Neural cell (in vitro differentiated cells): Measurements from ENCODE around the gene CPE. TPM values are rescaled to one million over a fixed set of nuclear protein-coding genes. Genes with fewer than 3 reads are reported as not detected.

Source experiments
- H2AFZ ChIP-seq: fragments of 200-600, 300-800 bp; sonication (generic), shearing (Covaris generic); 2 replicates; pipeline ENCODE4 v1.6.0; 2014; ENCODE audit warnings: low read depth, mild to moderate bottlenecking, antibody characterized with exemption, low read length, moderate library complexity
- H3F3A ChIP-seq: fragments of 200-600 bp; shearing (Covaris generic); 2 replicates; pipeline ENCODE4 v1.6.1; 2016; ENCODE audit warnings: mild to moderate bottlenecking, moderate library complexity, mixed read lengths, antibody characterized with exemption, low read length; ENCODE audit not compliant: insufficient read depth, poor library complexity, severe bottlenecking
- H3K27ac ChIP-seq: fragments of 200-600, 300-800 bp; sonication (generic), shearing (Covaris generic); 2 replicates; pipeline ENCODE4 v1.5.1; 2014; ENCODE audit warnings: mild to moderate bottlenecking, low read length, moderate library complexity
- H3K27me3 ChIP-seq: fragments of 300-800, 200-600 bp; sonication (generic), shearing (Covaris generic); 2 replicates; pipeline ENCODE4 v1.6.0; 2014; ENCODE audit warnings: mild to moderate bottlenecking, low read depth, low read length, moderate library complexity; ENCODE audit not compliant: insufficient read depth
- H3K36me3 ChIP-seq: fragments of 300-800, 200-600 bp; sonication (generic), shearing (Covaris generic); 2 replicates; pipeline ENCODE4 v1.5.1; 2014; ENCODE audit warnings: mild to moderate bottlenecking, antibody characterized with exemption, low read length, moderate library complexity; ENCODE audit not compliant: insufficient read depth
- H3K4me2 ChIP-seq: fragments of 300-800, 200-600 bp; sonication (generic), shearing (Covaris generic); 2 replicates; pipeline ENCODE4 v1.6.0; 2014; ENCODE audit warnings: mild to moderate bottlenecking, low read length
- H3K4me3 ChIP-seq: fragments of 300-800, 200-600 bp; sonication (generic), shearing (Covaris generic); 2 replicates; pipeline ENCODE4 v1.5.1; 2014; ENCODE audit warnings: mild to moderate bottlenecking, low read length, moderate library complexity
- H3K79me2 ChIP-seq: fragments of 200-600 bp; shearing (Covaris generic); replicated peaks from 2 replicates; pipeline ENCODE4 v1.6.0; 2014; ENCODE audit warnings: mild to moderate bottlenecking, low read length, moderate library complexity; ENCODE audit not compliant: insufficient read depth
- H3K9ac ChIP-seq: fragments of 300-800, 200-600 bp; sonication (generic), shearing (Covaris generic); 2 replicates; pipeline ENCODE4 v1.6.1; 2016; ENCODE audit warnings: mild to moderate bottlenecking, low read length, mixed read lengths
- H3K9me2 ChIP-seq: fragments of 200-600 bp; shearing (Covaris generic); 2 replicates; pipeline ENCODE4 v1.6.1; 2016; ENCODE audit warnings: mild to moderate bottlenecking, low read length, mixed read lengths; ENCODE audit not compliant: insufficient read depth
- H3K9me3 ChIP-seq: fragments of 200-600, 300-800 bp; sonication (generic), shearing (Covaris generic); 2 replicates; pipeline ENCODE4 v1.6.1; 2016; ENCODE audit warnings: mild to moderate bottlenecking, mixed run types, low read length, moderate library complexity, mixed read lengths
- H4K20me1 ChIP-seq: fragments of 200-600 bp; shearing (Covaris generic); 2 replicates; pipeline ENCODE4 v1.6.1; 2016; ENCODE audit warnings: mild to moderate bottlenecking, mixed run types; ENCODE audit not compliant: insufficient read depth
- EP300 ChIP-seq: fragments of 450-650 bp; conservative IDR thresholded peaks from 2 replicates; pipeline ENCODE4 v1.6.1; 2014; ENCODE audit warnings: antibody characterized with exemption, mild to moderate bottlenecking, moderate library complexity; ENCODE audit not compliant: poor library complexity, severe bottlenecking
- EZH2 ChIP-seq: fragments of 200-600, 300-800 bp; shearing (Covaris generic), sonication (generic); IDR thresholded peaks from 2 replicates; pipeline ENCODE4 v1.6.1; 2014; ENCODE audit warnings: antibody characterized with exemption, low read length, borderline replicate concordance, mild to moderate bottlenecking; ENCODE audit not compliant: insufficient read depth, poor library complexity, severe bottlenecking
- MXI1 ChIP-seq: fragments of 450-650 bp; conservative IDR thresholded peaks from 2 replicates; pipeline ENCODE4 v1.6.1; 2014; ENCODE audit warnings: antibody characterized with exemption, mild to moderate bottlenecking; ENCODE audit not compliant: poor library complexity, severe bottlenecking
- POLR2AphosphoS5 ChIP-seq: IDR thresholded peaks from 2 replicates; pipeline ENCODE4 v1.6.1; 2012
- RAD21 ChIP-seq: fragments of 450-650 bp; conservative IDR thresholded peaks from 2 replicates; pipeline ENCODE4 v1.6.1; 2014; ENCODE audit warnings: antibody characterized with exemption, mild to moderate bottlenecking, moderate library complexity
- SMC3 ChIP-seq: fragments of 450-650 bp; conservative IDR thresholded peaks from 2 replicates; pipeline ENCODE4 v1.6.1; 2014; ENCODE audit warnings: antibody characterized with exemption, mild to moderate bottlenecking, moderate library complexity; ENCODE audit not compliant: poor library complexity
- TAF1 ChIP-seq: IDR thresholded peaks from 2 replicates; pipeline ENCODE4 v1.6.1; 2012; ENCODE audit warnings: low read depth
- polyA plus RNA-seq: library from polyadenylated mRNA; depleted of rRNA; stranded (reverse); fragments of >200 nt; gene quantifications from 2 replicates; pipeline ENCODE4 v1.2.3, GENCODE V29; 2014
- TF ChIP-seq, protein P1 (sequence below): IDR thresholded peaks from 2 replicates; pipeline ENCODE4 v1.6.1; 2012; ENCODE audit warnings: borderline replicate concordance
- TF ChIP-seq, protein P2 (sequence below): fragments of 450-650 bp; IDR thresholded peaks from 2 replicates; pipeline ENCODE4 v1.5.1; 2014; ENCODE audit warnings: antibody characterized with exemption, mild to moderate bottlenecking, moderate library complexity; ENCODE audit not compliant: poor library complexity, severe bottlenecking

The CPE gene
- polyA plus RNA-seq, 1 donor from 2014 or later = 678 TPM

DNA sequence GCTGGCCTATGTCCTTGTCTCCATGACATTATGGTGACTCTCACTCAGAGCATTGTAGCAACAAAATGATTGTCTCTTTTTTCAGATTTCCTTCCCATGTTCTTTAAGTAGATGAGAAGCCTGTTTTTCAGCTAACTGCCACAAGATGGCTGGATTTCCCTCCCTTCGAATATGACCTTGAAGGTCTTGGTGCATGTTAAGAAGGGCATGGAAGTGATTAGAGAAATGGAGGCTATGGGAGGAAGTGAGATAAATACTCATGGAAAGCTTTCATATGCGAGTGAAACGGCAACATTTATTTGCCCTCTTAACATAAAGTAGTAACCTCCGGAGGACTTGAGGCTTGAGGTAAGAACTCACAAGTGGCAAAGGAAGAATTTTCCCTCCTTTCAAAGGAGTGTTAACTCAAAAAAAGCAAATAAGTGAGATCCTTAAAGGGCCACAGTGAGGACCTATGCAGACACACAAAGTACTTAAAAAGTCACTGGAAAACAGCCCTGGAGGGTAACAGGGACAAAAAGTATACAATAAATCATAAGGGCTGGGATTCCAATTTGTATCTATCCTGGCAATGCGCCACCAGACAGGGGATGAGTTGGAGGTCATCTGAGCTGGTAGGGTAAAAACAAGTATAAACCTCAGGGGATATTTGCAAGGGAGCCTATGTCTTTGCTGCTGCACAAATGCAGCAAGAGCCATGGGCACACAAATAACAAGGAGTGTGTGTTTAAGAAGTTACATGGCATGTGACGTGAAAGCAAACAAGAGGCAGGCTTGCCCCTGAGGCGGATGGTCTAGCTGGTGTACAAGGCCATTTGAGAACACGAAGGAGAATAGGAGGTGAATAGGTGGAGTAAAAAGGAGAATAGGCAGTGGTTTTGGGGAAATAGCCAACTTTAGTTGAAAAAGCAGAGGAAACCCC lies 96.2 kb downstream of the CPE start:
- no peaks in the 10 kb centered on the region for H3K27me3 ChIP-seq
- no peak overlapping the region for H3K27ac ChIP-seq
- TF ChIP-seq MXI1 = no peak
- TF ChIP-seq, protein P1, sequence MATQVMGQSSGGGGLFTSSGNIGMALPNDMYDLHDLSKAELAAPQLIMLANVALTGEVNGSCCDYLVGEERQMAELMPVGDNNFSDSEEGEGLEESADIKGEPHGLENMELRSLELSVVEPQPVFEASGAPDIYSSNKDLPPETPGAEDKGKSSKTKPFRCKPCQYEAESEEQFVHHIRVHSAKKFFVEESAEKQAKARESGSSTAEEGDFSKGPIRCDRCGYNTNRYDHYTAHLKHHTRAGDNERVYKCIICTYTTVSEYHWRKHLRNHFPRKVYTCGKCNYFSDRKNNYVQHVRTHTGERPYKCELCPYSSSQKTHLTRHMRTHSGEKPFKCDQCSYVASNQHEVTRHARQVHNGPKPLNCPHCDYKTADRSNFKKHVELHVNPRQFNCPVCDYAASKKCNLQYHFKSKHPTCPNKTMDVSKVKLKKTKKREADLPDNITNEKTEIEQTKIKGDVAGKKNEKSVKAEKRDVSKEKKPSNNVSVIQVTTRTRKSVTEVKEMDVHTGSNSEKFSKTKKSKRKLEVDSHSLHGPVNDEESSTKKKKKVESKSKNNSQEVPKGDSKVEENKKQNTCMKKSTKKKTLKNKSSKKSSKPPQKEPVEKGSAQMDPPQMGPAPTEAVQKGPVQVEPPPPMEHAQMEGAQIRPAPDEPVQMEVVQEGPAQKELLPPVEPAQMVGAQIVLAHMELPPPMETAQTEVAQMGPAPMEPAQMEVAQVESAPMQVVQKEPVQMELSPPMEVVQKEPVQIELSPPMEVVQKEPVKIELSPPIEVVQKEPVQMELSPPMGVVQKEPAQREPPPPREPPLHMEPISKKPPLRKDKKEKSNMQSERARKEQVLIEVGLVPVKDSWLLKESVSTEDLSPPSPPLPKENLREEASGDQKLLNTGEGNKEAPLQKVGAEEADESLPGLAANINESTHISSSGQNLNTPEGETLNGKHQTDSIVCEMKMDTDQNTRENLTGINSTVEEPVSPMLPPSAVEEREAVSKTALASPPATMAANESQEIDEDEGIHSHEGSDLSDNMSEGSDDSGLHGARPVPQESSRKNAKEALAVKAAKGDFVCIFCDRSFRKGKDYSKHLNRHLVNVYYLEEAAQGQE = no peak
- no peak for TF ChIP-seq EP300
- TF ChIP-seq EZH2 = no peak
- no peak for TF ChIP-seq RAD21
- TF ChIP-seq TAF1 = no peak
- TF ChIP-seq POLR2AphosphoS5 = no peak
- TF ChIP-seq, protein P2, sequence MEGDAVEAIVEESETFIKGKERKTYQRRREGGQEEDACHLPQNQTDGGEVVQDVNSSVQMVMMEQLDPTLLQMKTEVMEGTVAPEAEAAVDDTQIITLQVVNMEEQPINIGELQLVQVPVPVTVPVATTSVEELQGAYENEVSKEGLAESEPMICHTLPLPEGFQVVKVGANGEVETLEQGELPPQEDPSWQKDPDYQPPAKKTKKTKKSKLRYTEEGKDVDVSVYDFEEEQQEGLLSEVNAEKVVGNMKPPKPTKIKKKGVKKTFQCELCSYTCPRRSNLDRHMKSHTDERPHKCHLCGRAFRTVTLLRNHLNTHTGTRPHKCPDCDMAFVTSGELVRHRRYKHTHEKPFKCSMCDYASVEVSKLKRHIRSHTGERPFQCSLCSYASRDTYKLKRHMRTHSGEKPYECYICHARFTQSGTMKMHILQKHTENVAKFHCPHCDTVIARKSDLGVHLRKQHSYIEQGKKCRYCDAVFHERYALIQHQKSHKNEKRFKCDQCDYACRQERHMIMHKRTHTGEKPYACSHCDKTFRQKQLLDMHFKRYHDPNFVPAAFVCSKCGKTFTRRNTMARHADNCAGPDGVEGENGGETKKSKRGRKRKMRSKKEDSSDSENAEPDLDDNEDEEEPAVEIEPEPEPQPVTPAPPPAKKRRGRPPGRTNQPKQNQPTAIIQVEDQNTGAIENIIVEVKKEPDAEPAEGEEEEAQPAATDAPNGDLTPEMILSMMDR = no peak
- no peak for TF ChIP-seq SMC3
- no peak overlapping the region for H3K4me3 ChIP-seq
- no peaks in the 10 kb centered on the region for H3K9me2 ChIP-seq
- peaks cover 1% of the 10 kb centered on the region for H3K79me2 ChIP-seq
- H3K9ac ChIP-seq = no peak overlapping the region
- no peak overlapping the region for H2AFZ ChIP-seq
- H3K36me3 ChIP-seq = peaks cover 47% of the 10 kb centered on the region
- no peaks in the 10 kb centered on the region for H3F3A ChIP-seq
- H3K9me3 ChIP-seq = no peaks in the 10 kb centered on the region
- no peaks in the 10 kb centered on the region for H4K20me1 ChIP-seq
- no peak overlapping the region for H3K4me2 ChIP-seq

DNA sequence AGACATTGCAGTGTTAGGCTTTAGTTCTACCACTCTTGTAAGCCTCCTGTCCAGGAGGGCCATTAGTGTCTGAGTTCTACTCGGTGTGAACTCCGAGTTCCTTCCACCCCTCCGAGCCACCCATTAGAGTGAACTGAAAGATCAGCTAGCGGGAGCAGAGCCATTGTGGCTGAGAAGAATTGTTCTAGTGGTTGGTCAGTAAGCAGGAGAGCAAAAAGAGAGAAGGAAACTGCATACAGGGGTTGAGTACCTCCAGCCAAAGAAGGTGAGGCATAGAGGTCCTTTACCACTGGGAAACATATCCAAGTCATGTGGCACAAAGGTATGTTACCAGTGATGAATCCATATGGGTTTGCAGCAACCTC lies 96.9 kb downstream of the CPE start:
- TF ChIP-seq SMC3 = no peak
- no peak for TF ChIP-seq MXI1
- no peak for TF ChIP-seq RAD21
- TF ChIP-seq EZH2 = no peak
- no peak for TF ChIP-seq POLR2AphosphoS5
- Histone ChIP-seq H3K9me3 (no peaks in the 10 kb centered on the region), H3K4me3 (no peak overlapping the region), H4K20me1 (no peaks in the 10 kb centered on the region), H3K36me3 (peaks cover 43% of the 10 kb centered on the region), H3K9me2 (no peaks in the 10 kb centered on the region), H3K27me3 (no peaks in the 10 kb centered on the region), H2AFZ (no peak overlapping the region), H3K27ac (no peak overlapping the region), H3K4me2 (no peak overlapping the region), H3K9ac (no peak overlapping the region), H3F3A (no peaks in the 10 kb centered on the region), H3K79me2 (peaks cover 5% of the 10 kb centered on the region)
